Measurements from ENCODE around the gene PHACTR3. TPM values are rescaled to one million over a fixed set of nuclear protein-coding genes. Genes with fewer than 3 reads are reported as not detected.

PHACTR3 gene
- total and polyA plus RNA-seq, 2 donors (not counting 3 experiments of a cell fraction or from before 2014, with no cell fraction given) = not detected

- TF ChIP-seq POLR2AphosphoS5 (IDR thresholded peaks at IDR 0.05; ENCODE audit: insufficient read depth, low read depth, low read length) (no peak), MAX (IDR thresholded peaks at IDR 0.05; ENCODE audit: insufficient read depth, insufficient read length) (no peak), GATA2 (IDR thresholded peaks at IDR 0.05; ENCODE audit: insufficient read depth, insufficient read length, low read depth, low read length) (no peak), EZH2 (IDR thresholded peaks at IDR 0.05; ENCODE audit: borderline replicate concordance, low read depth, low read length, severe bottlenecking) (no peak), MYC (IDR thresholded peaks at IDR 0.05; ENCODE audit: low read depth, low read length) (no peak), FOS (IDR thresholded peaks at IDR 0.05; ENCODE audit: borderline replicate concordance, insufficient read depth, low read length) (no peak), JUN (IDR thresholded peaks at IDR 0.05; ENCODE audit: borderline replicate concordance, insufficient read depth, insufficient read length, low read depth) (no peak), CTCF (IDR thresholded peaks at IDR 0.05; ENCODE audit: extremely low read depth in 1 of 2, insufficient read depth in 1 of 2, low read depth in 1 of 2, low read length in 2 of 2) (no peak), POLR2A (IDR thresholded peaks at IDR 0.05; ENCODE audit: low read depth, low read length) (no peak)
- Histone ChIP-seq H3K79me2 (ENCODE audit: control insufficient read depth, insufficient read depth, low read length) (no peaks in the 10 kb centered on the region), H4K20me1 (replicated peaks; ENCODE audit: control insufficient read depth, extremely low read depth, insufficient read depth, low read length) (no peaks in the 10 kb centered on the region), H3K36me3 (ENCODE audit: control insufficient read depth in 2 of 2, extremely low read depth in 1 of 2, insufficient read depth in 2 of 2, low read length in 2 of 2) (no peaks in the 10 kb centered on the region), H3K27me3 (ENCODE audit: control insufficient read depth in 2 of 2, insufficient read depth in 2 of 2, low read length in 2 of 2) (no peaks in the 10 kb centered on the region), H3K4me3 (replicated peaks in 1 of 3; ENCODE audit: insufficient read depth in 1 of 3, low read depth in 1 of 3, low read length in 3 of 3) (no peak overlapping the region), H3K9me1 (replicated peaks; ENCODE audit: control insufficient read depth, extremely low read depth, insufficient read depth, low read length) (no peaks in the 10 kb centered on the region), H3K9ac (replicated peaks; ENCODE audit: extremely low read depth, insufficient read depth, low read length) (no peak overlapping the region), H3K4me2 (ENCODE audit: insufficient read depth, low read length) (no peak overlapping the region), H2AFZ (ENCODE audit: low read depth, low read length) (no peak overlapping the region), H3K4me1 (ENCODE audit: control insufficient read depth, extremely low read depth, insufficient read depth, low read length) (no peaks in the 10 kb centered on the region), H3K27ac (ENCODE audit: insufficient read depth, low read depth, low read length) (no peak overlapping the region), H3K9me3 (replicated peaks; ENCODE audit: control insufficient read depth, insufficient read depth, low read length) (no peaks in the 10 kb centered on the region)
- DNase-seq (ENCODE audit: low read depth, low spot score) (no peak), FAIRE-seq (no peak)
- intact Hi-C loops (cut with micrococcal nuclease) (no loop called here), dilution Hi-C loops (cut with MboI; ENCODE audit: extremely low pct_ligation_motif_present, low sequenced_read_pairs) (no loop called here)
- ChIA-PET POLR2A (no interaction called here), CTCF (no interaction called here)
- BruUV-seq (replicated peaks) = no TSS peak
Measured at GRCh38 chr20:59737816-59738215, 133.5 kb downstream of the PHACTR3 start.
